Omental fat pad (tissue), 4 donors: ENCODE measurements around the gene HAPLN2. TPM values are rescaled to one million over a fixed set of nuclear protein-coding genes. Genes with fewer than 3 reads are reported as not detected.
"Not testable (repeated sequence)": the region's sequence is repeated elsewhere in the genome, so short reads cannot be mapped to it uniquely, and the experiment has no call there.

Experiments used
- ATAC-seq: fragments of 150-250 bp; one replicate; pipeline ENCODE4 v1.9.1; 2016; ENCODE audit warnings: mild to moderate bottlenecking, moderate library complexity; ENCODE audit not compliant: low FRiP score
- DNase-seq: peaks from one replicate; pipeline ENCODE4 v3.0.0-alpha.2; 2019; ENCODE audit warnings: low spot score
- total RNA-seq, 4 donors: library from RNA; depleted of rRNA; stranded (reverse); fragments of >200 nt; gene quantifications; one replicate each; pipeline ENCODE4 v1.1.0, GENCODE V29; 2016
- TF ChIP-seq, protein P1 (sequence below), 3 donors: fragments of 450-650 bp; IDR thresholded peaks; one replicate each; pipeline ENCODE4 v1.5.1; 2016 to 2017; ENCODE audit warnings: antibody characterized with exemption in 3 of 3, mild to moderate bottlenecking in 3 of 3, moderate library complexity in 2 of 3

The HAPLN2 gene
- total RNA-seq, 4 donors from 2014 or later = 2.8 TPM; not detected in 3

DNA sequence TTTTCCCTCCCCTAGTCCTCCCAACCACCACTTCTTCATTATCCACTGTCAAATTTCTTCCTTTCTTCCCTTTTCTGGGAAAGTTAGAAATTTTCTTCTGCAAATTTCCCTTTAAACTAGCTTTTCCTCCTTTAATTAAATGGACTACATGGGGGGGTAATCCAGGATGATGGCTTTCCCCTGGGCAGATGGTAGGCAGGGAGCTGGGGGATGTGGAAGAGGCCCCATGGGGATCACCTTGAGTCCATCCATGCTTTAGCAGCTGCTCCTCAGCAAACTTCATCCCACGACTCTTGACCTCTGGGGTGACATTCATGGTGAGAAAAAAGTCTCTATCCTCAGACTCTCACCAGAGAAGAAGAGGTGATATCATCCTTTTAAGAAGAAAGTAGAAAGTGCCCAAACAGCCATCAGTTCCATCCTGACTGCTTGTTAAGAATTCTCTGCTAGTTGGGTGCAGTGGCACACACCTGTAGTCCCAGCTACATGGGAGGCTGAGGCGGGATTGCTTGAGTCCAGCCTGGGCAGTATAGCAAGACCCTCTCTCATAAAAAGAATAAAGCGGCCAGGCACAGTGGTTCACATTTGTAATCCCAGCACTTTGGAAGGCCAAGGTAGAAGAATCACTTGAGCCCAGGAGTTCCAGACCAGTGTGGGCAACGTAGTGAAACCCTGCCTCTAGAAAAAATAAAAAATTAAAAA is 20.3 kb upstream of the HAPLN2 start:
- TF ChIP-seq, protein P1, sequence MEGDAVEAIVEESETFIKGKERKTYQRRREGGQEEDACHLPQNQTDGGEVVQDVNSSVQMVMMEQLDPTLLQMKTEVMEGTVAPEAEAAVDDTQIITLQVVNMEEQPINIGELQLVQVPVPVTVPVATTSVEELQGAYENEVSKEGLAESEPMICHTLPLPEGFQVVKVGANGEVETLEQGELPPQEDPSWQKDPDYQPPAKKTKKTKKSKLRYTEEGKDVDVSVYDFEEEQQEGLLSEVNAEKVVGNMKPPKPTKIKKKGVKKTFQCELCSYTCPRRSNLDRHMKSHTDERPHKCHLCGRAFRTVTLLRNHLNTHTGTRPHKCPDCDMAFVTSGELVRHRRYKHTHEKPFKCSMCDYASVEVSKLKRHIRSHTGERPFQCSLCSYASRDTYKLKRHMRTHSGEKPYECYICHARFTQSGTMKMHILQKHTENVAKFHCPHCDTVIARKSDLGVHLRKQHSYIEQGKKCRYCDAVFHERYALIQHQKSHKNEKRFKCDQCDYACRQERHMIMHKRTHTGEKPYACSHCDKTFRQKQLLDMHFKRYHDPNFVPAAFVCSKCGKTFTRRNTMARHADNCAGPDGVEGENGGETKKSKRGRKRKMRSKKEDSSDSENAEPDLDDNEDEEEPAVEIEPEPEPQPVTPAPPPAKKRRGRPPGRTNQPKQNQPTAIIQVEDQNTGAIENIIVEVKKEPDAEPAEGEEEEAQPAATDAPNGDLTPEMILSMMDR (IDR thresholded peaks at IDR 0.05) = no peak
- no peak for ATAC-seq
- no peak for DNase-seq

- DNase-seq (no peak), ATAC-seq (no peak)
- TF ChIP-seq, protein P1 (IDR thresholded peaks at IDR 0.05) = no peak
Observed at GRCh38 chr1:156599811-156600210, 19.4 kb upstream of the HAPLN2 start.

- peak; percentile 34 for ATAC-seq
- TF ChIP-seq, protein P1 (IDR thresholded peaks at IDR 0.05) = no peak
- no peak for DNase-seq
Observed at GRCh38 chr1:156600733-156601121, 18.5 kb upstream of the HAPLN2 start.

DNA sequence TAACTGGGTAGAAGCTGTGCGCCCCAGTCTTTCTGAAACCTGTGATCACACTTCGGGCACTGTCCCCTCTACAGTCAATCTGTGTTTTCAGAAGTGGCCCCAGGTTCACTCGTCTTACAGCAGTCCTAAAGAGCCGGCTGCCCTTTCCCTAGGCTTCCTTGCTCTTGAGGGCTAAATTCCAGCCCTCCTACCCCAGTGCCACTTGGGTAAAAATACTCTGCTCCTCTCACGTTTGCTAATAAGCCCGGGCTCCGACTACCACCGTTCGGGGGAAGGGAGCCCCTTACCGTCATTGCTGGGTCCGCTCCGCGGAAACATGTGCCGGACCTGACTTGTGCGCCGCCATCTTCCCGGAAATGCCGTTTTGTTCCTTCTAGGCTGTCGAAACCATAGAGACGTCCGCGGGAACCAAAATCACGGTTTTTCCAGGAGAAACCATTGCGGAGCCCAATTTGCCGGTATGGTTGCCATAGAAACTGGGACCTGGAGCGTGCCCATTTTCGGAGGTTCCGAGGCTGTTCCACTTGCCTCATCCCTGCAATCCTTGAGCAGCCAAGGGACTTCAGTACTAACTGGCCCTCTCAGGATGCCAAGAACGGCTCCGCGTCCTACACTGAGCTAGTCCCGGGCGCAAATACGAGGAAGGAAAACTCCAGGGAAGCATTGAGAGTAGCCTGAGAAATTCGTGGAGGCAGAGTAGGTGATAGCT is 17.9 kb upstream of the HAPLN2 start, which contains the start of gene GPATCH4:
Gene GPATCH4 (minus strand): TSS at position 358 of the 709 bp plus-strand sequence.
- DNase-seq (peak; percentile 57), ATAC-seq (peak; percentile 85)
- TF ChIP-seq, protein P1 (IDR thresholded peaks at IDR 0.05) = no peak

- ATAC-seq (no peak), DNase-seq (no peak)
- TF ChIP-seq, protein P1 (IDR thresholded peaks at IDR 0.05) = no peak
Observed at GRCh38 chr1:156601892-156602291, 17.3 kb upstream of the HAPLN2 start.

DNA sequence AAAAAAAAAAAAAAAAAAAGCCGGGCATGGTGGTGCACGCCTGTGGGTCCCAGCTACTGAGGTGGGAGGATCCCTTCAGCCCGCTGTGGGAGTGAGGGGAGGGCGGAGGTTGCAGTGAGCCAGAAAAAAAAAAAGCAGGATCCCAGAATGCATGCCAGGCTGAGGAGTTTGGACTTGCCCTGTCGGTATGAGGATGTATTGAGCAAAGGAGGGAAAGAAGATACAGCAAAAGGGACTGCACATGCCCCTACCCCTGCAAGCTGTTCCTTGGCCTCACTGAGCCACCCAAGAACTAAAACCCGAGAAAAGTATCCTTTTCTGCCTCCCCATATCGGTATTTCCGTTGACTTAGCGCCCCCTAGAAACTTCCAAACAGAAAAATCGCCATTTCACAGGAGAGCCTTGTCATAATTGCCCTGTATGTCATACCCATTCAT is 16.6 kb upstream of the HAPLN2 start:
- TF ChIP-seq, protein P1 (IDR thresholded peaks at IDR 0.05) = no peak
- DNase-seq (no peak), ATAC-seq (no peak)

- DNase-seq, ATAC-seq: not testable (repeated sequence)
Observed at GRCh38 chr1:156607344-156607743, 11.9 kb upstream of the HAPLN2 start.
